Thyroid gland (tissue), 4 donors: Measurements from ENCODE around the gene MEAF6.

Experiments used
- CTCF ChIP-seq, 6 experiments: fragments of 200-600 bp in 3 of 6; fragments of 450-650 bp in 3 of 6; sonication (generic) in 3 of 6; IDR thresholded peaks; one replicate each; pipeline ENCODE4 v1.5.1; 2016 to 2019; ENCODE audit warnings: antibody characterized with exemption in 6 of 6, mild to moderate bottlenecking in 2 of 6, inconsistent platforms in 1 of 6, moderate library complexity in 1 of 6
- POLR2A ChIP-seq, 2 donors: fragments of 450-650 bp; IDR thresholded peaks; one replicate each; pipeline ENCODE4 v1.6.1; 2017; ENCODE audit warnings: antibody characterized with exemption in 2 of 2, mild to moderate bottlenecking in 2 of 2, moderate library complexity in 1 of 2

GRCh38 chr1:37540036-37540785 lies 25.6 kb upstream of the MEAF6 start:
- TF ChIP-seq POLR2A (IDR thresholded peaks at IDR 0.05) (no peak), CTCF (IDR thresholded peaks at IDR 0.05) (no peak)
